GM18867 (cell line): ENCODE measurements around the gene CELA1.

Experiments used
- ATAC-seq: cut with Tn5 transposase; IDR thresholded peaks from one replicate; pipeline ENCODE4 v1.9.1; 2021; ENCODE audit warnings: mild to moderate bottlenecking, moderate library complexity; ENCODE audit not compliant: unreplicated experiment

CELA1 gene

GRCh38 chr12:51346581-51346980 lies at the start of gene CELA1:
TSS of gene CELA1 (minus strand) at chr12:51346679. CDS start at chr12:51346638, 41 bp downstream.
- no peak for ATAC-seq

- peak; percentile 42 for ATAC-seq
Observed at GRCh38 chr12:51395283-51396230, 49.1 kb upstream of the CELA1 start.

- ATAC-seq: no peak
Observed at GRCh38 chr12:51393676-51394545, 47.4 kb upstream of the CELA1 start.

GRCh38 chr12:51392556-51393237 lies 46.2 kb upstream of the CELA1 start:
- ATAC-seq: no peak

GRCh38 chr12:51391283-51392123 lies 45.0 kb upstream of the CELA1 start, which contains the start of gene GALNT6:
TSS of gene GALNT6 (minus strand) at chr12:51391406. CDS start at chr12:51379781, 11,625 bp downstream.
- ATAC-seq: peak; percentile 56

GRCh38 chr12:51390891-51391282 lies 44.4 kb upstream of the CELA1 start:
- peak; percentile 25 for ATAC-seq

GRCh38 chr12:51390457-51390856 lies 44.0 kb upstream of the CELA1 start:
- ATAC-seq: no peak

GRCh38 chr12:51389302-51389999 lies 43.0 kb upstream of the CELA1 start:
- no peak for ATAC-seq

- ATAC-seq: no peak
Observed at GRCh38 chr12:51388846-51389245, 42.4 kb upstream of the CELA1 start.

- ATAC-seq: no peak
Observed at GRCh38 chr12:51388069-51388799, 41.8 kb upstream of the CELA1 start.

GRCh38 chr12:51386351-51386750 lies 39.9 kb upstream of the CELA1 start:
- ATAC-seq: no peak

- ATAC-seq: no peak
Observed at GRCh38 chr12:51383269-51383905, 36.9 kb upstream of the CELA1 start.

- no peak for ATAC-seq
Observed at GRCh38 chr12:51382173-51382572, 35.7 kb upstream of the CELA1 start.

GRCh38 chr12:51381226-51382079 lies 35.0 kb upstream of the CELA1 start:
- ATAC-seq: no peak

GRCh38 chr12:51379571-51379970 lies 33.1 kb upstream of the CELA1 start:
- no peak for ATAC-seq

- ATAC-seq: no peak
Observed at GRCh38 chr12:51378749-51379148, 32.3 kb upstream of the CELA1 start.
